Endothelial cell of umbilical vein (primary cell): Measurements from ENCODE around the gene DCHS2. TPM values are rescaled to one million over a fixed set of nuclear protein-coding genes. Genes with fewer than 3 reads are reported as not detected.

Source experiments
- BruUV-seq: library from RNA; stranded (reverse); fragments of 400-500 nt; replicated peaks from 2 replicates; lab custom pipeline; 2021; lab: Mats Ljungman, UMichigan
- CTCF ChIA-PET: fragments of 300-600, 350-600 bp; sonication (Branson Sonifier 250); formaldehyde crosslinking; loops from one replicate; lab custom pipeline; 2021; ENCODE audit warnings: antibody characterized with exemption, inconsistent platforms; lab: Charles Lee
- POLR2A ChIA-PET: fragments of 300-600, 350-600 bp; sonication (Branson Sonifier 250); formaldehyde crosslinking; loops from one replicate; lab custom pipeline; 2021; ENCODE audit warnings: antibody characterized with exemption, inconsistent platforms; lab: Charles Lee
- DNase-seq: peaks from one replicate; pipeline ENCODE4 v3.0.0-alpha.2; 2011; ENCODE audit warnings: low read depth, low spot score
- FAIRE-seq: peaks from 2 replicates; lab custom pipeline; 2011; peaks lifted over from hg19 to GRCh38; lab: Jason Lieb, UNC
- H2AFZ ChIP-seq: 2 replicates; pipeline ENCODE4 v1.6.0; 2012; ENCODE audit warnings: low read depth, low read length, control low read depth, inconsistent platforms
- H3K27ac ChIP-seq: 2 replicates; pipeline ENCODE4 v1.5.1; 2011; ENCODE audit warnings: low read depth, mild to moderate bottlenecking, control low read depth, low read length, moderate library complexity; ENCODE audit not compliant: insufficient read depth
- H3K27me3 ChIP-seq, 2 experiments: 2 replicates each; pipeline versions ENCODE4 v1.6.0 to v1.6.1; 2011; ENCODE audit warnings: low read length in 2 of 2, mixed read lengths in 1 of 2; ENCODE audit not compliant: control insufficient read depth in 2 of 2, insufficient read depth in 2 of 2
- H3K36me3 ChIP-seq, 2 experiments: 2 replicates in 1 of 2; 3 replicates in 1 of 2; pipeline ENCODE4 v1.5.1; 2011; ENCODE audit warnings: low read length in 2 of 2, mild to moderate bottlenecking in 1 of 2, moderate library complexity in 1 of 2; ENCODE audit not compliant: control insufficient read depth in 2 of 2, insufficient read depth in 2 of 2; ENCODE audit errors: extremely low read depth in 1 of 2
- H3K4me1 ChIP-seq: 3 replicates; pipeline ENCODE4 v1.5.1; 2011; ENCODE audit warnings: mild to moderate bottlenecking, low read length; ENCODE audit not compliant: control insufficient read depth, insufficient read depth; ENCODE audit errors: extremely low read depth
- H3K4me2 ChIP-seq: 2 replicates; pipeline ENCODE4 v1.6.1; 2011; ENCODE audit warnings: low read length, control low read depth, mixed read lengths; ENCODE audit not compliant: insufficient read depth
- H3K4me3 ChIP-seq, 3 experiments: fragments of 200-600 bp in 1 of 3; sonication (generic), shearing (Covaris generic) in 1 of 3; replicated peaks in 1 of 3; 2 replicates each; pipeline ENCODE4 v1.5.1; 2011 to 2016; ENCODE audit warnings: control low read depth in 3 of 3, low read length in 3 of 3, mild to moderate bottlenecking in 2 of 3, inconsistent platforms in 1 of 3, low read depth in 1 of 3, moderate library complexity in 1 of 3; ENCODE audit not compliant: insufficient read depth in 1 of 3
- H3K79me2 ChIP-seq: 2 replicates; pipeline ENCODE4 v1.6.0; 2012; ENCODE audit warnings: low read length, inconsistent platforms; ENCODE audit not compliant: control insufficient read depth, insufficient read depth
- H3K9ac ChIP-seq: replicated peaks from 2 replicates; pipeline ENCODE3; 2011; ENCODE audit warnings: low read length, control low read depth; ENCODE audit not compliant: insufficient read depth; ENCODE audit errors: extremely low read depth
- H3K9me1 ChIP-seq: replicated peaks from 3 replicates; pipeline ENCODE4 v1.6.0; 2011; ENCODE audit warnings: mild to moderate bottlenecking, low read length; ENCODE audit not compliant: control insufficient read depth, insufficient read depth; ENCODE audit errors: extremely low read depth
- H3K9me3 ChIP-seq: replicated peaks from 2 replicates; pipeline ENCODE4 v1.5.1; 2012; ENCODE audit warnings: low read length, inconsistent platforms; ENCODE audit not compliant: control insufficient read depth, insufficient read depth
- H4K20me1 ChIP-seq: replicated peaks from 2 replicates; pipeline ENCODE3; 2011; ENCODE audit warnings: mild to moderate bottlenecking, low read length; ENCODE audit not compliant: control insufficient read depth, insufficient read depth; ENCODE audit errors: extremely low read depth
- EZH2 ChIP-seq: IDR thresholded peaks from 2 replicates; pipeline ENCODE4 v1.6.1; 2012; ENCODE audit warnings: borderline replicate concordance, low read depth, mild to moderate bottlenecking, moderate library complexity, low read length, inconsistent platforms; ENCODE audit not compliant: severe bottlenecking
- JUN ChIP-seq: IDR thresholded peaks from 2 replicates; pipeline ENCODE4 v1.6.1; 2011; ENCODE audit warnings: borderline replicate concordance, low read depth; ENCODE audit not compliant: insufficient read length, insufficient read depth
- MYC ChIP-seq: IDR thresholded peaks from one replicate; pipeline ENCODE4 v1.6.1; 2011; ENCODE audit warnings: mild to moderate bottlenecking, low read depth, low read length
- POLR2A ChIP-seq: IDR thresholded peaks from 2 replicates; pipeline ENCODE4 v1.6.1; 2012; ENCODE audit warnings: low read depth, mild to moderate bottlenecking, control low read depth, low read length
- POLR2AphosphoS5 ChIP-seq: IDR thresholded peaks from 2 replicates; pipeline ENCODE4 v1.6.1; 2012; ENCODE audit warnings: low read depth, mild to moderate bottlenecking, control low read depth, low read length, moderate library complexity; ENCODE audit not compliant: insufficient read depth
- dilution Hi-C: fragments of 300-500 bp; cut with MboI; formaldehyde crosslinking; loops from one replicate; pipeline ENCODE4 v1.15.0; 2019; ENCODE audit warnings: low sequenced_read_pairs; ENCODE audit not compliant: extremely low pct_ligation_motif_present
- intact Hi-C: fragments of 100-400 bp; cut with micrococcal nuclease; formaldehyde crosslinking; loops from one replicate; pipeline ENCODE4 v1.10.0; 2022
- polyA plus RNA-seq, 4 experiments: library from polyadenylated mRNA; depleted of rRNA in 3 of 4; stranded (reverse) in 3 of 4; unstranded in 1 of 4; fragments of >200 nt; gene quantifications; 2 replicates each; pipeline versions ENCODE4 v1.2.1 to v1.2.3, GENCODE V29; 2011 to 2012; ENCODE audit warnings: missing spikeins in 1 of 4
- total RNA-seq: library from RNA; stranded (reverse); gene quantifications from 2 replicates; pipeline ENCODE4 v1.2.3, GENCODE V29; 2021
- TF ChIP-seq, protein P1 (sequence below): IDR thresholded peaks from 2 replicates; pipeline ENCODE4 v1.6.1; 2011; ENCODE audit not compliant: insufficient read depth, insufficient read length

Gene DCHS2
- total and polyA plus RNA-seq, 2 donors (not counting 3 experiments of a cell fraction or from before 2014, with no cell fraction given), result not detected

DNA sequence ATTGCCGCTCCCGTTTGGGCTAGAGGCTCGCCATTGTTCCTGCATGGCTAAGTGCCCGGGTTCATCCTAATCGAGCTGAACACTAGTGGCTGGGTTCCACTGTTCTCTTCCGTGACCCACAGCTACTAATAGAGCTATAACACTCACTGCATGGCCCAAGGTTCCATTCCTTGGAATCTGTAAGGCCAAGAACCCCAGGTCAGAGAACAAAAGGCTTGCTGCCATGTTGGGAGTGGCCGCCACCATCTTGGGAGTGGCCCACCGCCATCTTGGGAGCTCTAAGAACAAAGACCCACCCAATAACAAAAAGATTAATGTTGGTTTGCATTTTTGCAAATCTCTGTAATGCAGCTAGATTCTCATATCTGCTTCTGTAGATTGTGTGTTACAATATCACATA lies 299.0 kb downstream of the DCHS2 start:
- H3K36me3 ChIP-seq, result no peaks in the 10 kb centered on the region
- H3K4me3 ChIP-seq, result no peak overlapping the region
- FAIRE-seq (no peak), DNase-seq (no peak)
- TF ChIP-seq MYC (no peak), POLR2AphosphoS5 (no peak), POLR2A (no peak), EZH2 (no peak)
- H2AFZ ChIP-seq, result no peak overlapping the region
- no peak overlapping the region for H3K4me2 ChIP-seq
- dilution Hi-C loops, result no loop called here
- H3K27me3 ChIP-seq, result no peaks in the 10 kb centered on the region
- H3K4me1 ChIP-seq, result no peaks in the 10 kb centered on the region
- intact Hi-C loops, result no loop called here
- H3K9me3 ChIP-seq, result no peaks in the 10 kb centered on the region
- POLR2A ChIA-PET, result no interaction called here
- H3K9me1 ChIP-seq, result no peaks in the 10 kb centered on the region
- H3K9ac ChIP-seq, result no peak overlapping the region
- no peaks in the 10 kb centered on the region for H3K79me2 ChIP-seq
- no TSS peak for BruUV-seq
- no peak overlapping the region for H3K27ac ChIP-seq
- CTCF ChIA-PET, result no interaction called here
- no peaks in the 10 kb centered on the region for H4K20me1 ChIP-seq

DNA sequence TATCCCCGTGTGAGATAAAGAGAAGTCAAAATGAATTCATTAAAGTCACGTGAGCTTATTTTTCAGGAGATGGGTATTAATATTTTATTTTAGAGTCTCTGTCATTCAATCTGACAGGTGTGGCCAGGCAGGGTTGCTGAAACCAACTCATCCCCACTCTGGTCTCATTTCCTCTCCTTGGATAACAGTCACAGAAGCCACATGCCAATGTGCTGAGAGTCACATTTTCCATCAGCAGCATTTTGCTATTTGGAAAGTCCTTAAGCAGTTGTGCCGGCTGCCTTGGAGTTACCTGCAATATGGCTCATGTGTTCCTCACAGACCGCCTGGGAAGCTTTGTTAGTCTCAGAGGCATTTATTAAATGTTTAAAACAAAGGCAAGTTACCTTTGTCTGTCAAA lies 302.3 kb downstream of the DCHS2 start:
- no TSS peak for BruUV-seq
- no peak overlapping the region for H2AFZ ChIP-seq
- no peaks in the 10 kb centered on the region for H4K20me1 ChIP-seq
- H3K4me3 ChIP-seq, result no peak overlapping the region
- TF ChIP-seq JUN (no peak), POLR2AphosphoS5 (no peak), POLR2A (no peak)
- TF ChIP-seq, protein P1, sequence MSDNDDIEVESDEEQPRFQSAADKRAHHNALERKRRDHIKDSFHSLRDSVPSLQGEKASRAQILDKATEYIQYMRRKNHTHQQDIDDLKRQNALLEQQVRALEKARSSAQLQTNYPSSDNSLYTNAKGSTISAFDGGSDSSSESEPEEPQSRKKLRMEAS, result no peak
- H3K27ac ChIP-seq, result no peak overlapping the region
- no peaks in the 10 kb centered on the region for H3K4me1 ChIP-seq
- H3K9ac ChIP-seq, result no peak overlapping the region
- no peaks in the 10 kb centered on the region for H3K27me3 ChIP-seq
- no peak overlapping the region for H3K4me2 ChIP-seq
- FAIRE-seq, result no peak
- H3K9me1 ChIP-seq, result no peaks in the 10 kb centered on the region
- no peaks in the 10 kb centered on the region for H3K79me2 ChIP-seq
- intact Hi-C loops (no loop called here), dilution Hi-C loops (no loop called here)
- peaks cover 2% of the 10 kb centered on the region for H3K9me3 ChIP-seq
- DNase-seq, result no peak
- POLR2A ChIA-PET, result no interaction called here
- CTCF ChIA-PET, result no interaction called here
- H3K36me3 ChIP-seq, result no peaks in the 10 kb centered on the region
